Cerebellar cortex (tissue), 1 donor: ENCODE measurements around the gene C1RL.

ENCODE experiments used
- DNase-seq: peaks from one replicate; pipeline ENCODE4 v3.0.0-alpha.2; 2015; ENCODE audit warnings: low spot score

Gene C1RL

GRCh38 chr12:7092229-7092985, 16.6 kb downstream of the C1RL start, which contains the start of gene C1R:
Gene C1R, minus strand, starts transcription at chr12:7092445. Its CDS starts 57 bp downstream, at chr12:7092388.
- DNase-seq, result peak; percentile 68

- DNase-seq, result no peak
Measured at GRCh38 chr12:7091660-7092228, 17.3 kb downstream of the C1RL start.

GRCh38 chr12:7091171-7091570, 17.8 kb downstream of the C1RL start:
- no peak for DNase-seq

- no peak for DNase-seq
Measured at GRCh38 chr12:7090222-7090998, 18.6 kb downstream of the C1RL start.

- DNase-seq, result no peak
Measured at GRCh38 chr12:7089196-7089871, 19.7 kb downstream of the C1RL start.

GRCh38 chr12:7083125-7083524, 25.9 kb downstream of the C1RL start:
- DNase-seq, result no peak

GRCh38 chr12:7081037-7081436, 28.0 kb downstream of the C1RL start:
- DNase-seq, result no peak

- no peak for DNase-seq
Measured at GRCh38 chr12:7079826-7080125, 29.2 kb downstream of the C1RL start.

GRCh38 chr12:7078163-7078562, 30.9 kb downstream of the C1RL start:
- no peak for DNase-seq

- DNase-seq, result no peak
Measured at GRCh38 chr12:7076493-7076892, 32.5 kb downstream of the C1RL start.

GRCh38 chr12:7075939-7076338, 33.1 kb downstream of the C1RL start:
- no peak for DNase-seq

- no peak for DNase-seq
Measured at GRCh38 chr12:7075518-7075917, 33.5 kb downstream of the C1RL start.

GRCh38 chr12:7073946-7074345, 35.1 kb downstream of the C1RL start:
- DNase-seq, result no peak

- DNase-seq, result no peak
Measured at GRCh38 chr12:7072554-7072953, 36.5 kb downstream of the C1RL start.

GRCh38 chr12:7072035-7072434, 37.0 kb downstream of the C1RL start:
- no peak for DNase-seq

GRCh38 chr12:7069386-7069785, 39.6 kb downstream of the C1RL start:
- DNase-seq, result no peak

GRCh38 chr12:7068994-7069346, 40.0 kb downstream of the C1RL start:
- peak; percentile 6 for DNase-seq

- peak; percentile 90 for DNase-seq
Measured at GRCh38 chr12:7068240-7068993, 40.6 kb downstream of the C1RL start.

GRCh38 chr12:7067096-7067495, 41.9 kb downstream of the C1RL start:
- no peak for DNase-seq

- DNase-seq, result no peak
Measured at GRCh38 chr12:7066596-7066995, 42.4 kb downstream of the C1RL start.

GRCh38 chr12:7065073-7065623, 43.9 kb downstream of the C1RL start:
- DNase-seq, result no peak

- no peak for DNase-seq
Measured at GRCh38 chr12:7064516-7064915, 44.5 kb downstream of the C1RL start.
